Stimulated activated CD8-positive, alpha-beta memory T cell treated with anti-CD3 and anti-CD28 coated beads, Interleukin-12 subunit alpha, Interleukin-12 subunit beta, amount 100 ng/mL, for 4 hours (primary cell): ENCODE measurements around the gene XXYLT1.

Source experiments
- DNase-seq: peaks from one replicate; pipeline ENCODE4 v3.0.0-alpha.2; 2020; ENCODE audit warnings: low read depth

Gene XXYLT1

GRCh38 chr3:195129644-195130492 lies 141.1 kb downstream of the XXYLT1 start:
- DNase-seq = no peak

DNA sequence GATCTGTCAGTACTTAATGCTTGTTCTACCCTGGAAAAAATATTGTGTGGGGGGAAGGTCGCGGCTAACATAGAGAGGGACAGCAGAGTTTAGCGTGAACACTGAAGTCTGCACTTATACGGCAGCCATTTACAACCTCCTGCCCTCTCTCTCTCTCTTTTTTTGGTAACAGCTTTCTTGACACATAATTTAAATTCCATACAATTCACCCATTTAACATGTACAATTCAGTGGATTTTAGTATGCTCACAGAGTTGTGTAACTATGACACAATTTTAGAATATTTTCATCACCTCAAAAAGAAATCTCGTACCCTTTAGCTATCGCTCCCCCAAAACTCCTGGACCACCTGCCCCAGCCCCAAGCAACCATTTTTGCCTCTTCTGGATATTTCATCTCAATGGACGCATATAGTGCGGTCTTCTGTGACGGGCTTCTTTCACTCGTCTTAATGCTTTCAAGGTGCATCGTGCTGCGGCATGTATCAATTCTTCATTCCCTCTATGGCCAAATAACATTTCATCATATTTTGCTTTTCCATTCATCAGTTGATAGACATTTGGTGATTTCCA lies 141.8 kb downstream of the XXYLT1 start:
- no peak for DNase-seq

DNA sequence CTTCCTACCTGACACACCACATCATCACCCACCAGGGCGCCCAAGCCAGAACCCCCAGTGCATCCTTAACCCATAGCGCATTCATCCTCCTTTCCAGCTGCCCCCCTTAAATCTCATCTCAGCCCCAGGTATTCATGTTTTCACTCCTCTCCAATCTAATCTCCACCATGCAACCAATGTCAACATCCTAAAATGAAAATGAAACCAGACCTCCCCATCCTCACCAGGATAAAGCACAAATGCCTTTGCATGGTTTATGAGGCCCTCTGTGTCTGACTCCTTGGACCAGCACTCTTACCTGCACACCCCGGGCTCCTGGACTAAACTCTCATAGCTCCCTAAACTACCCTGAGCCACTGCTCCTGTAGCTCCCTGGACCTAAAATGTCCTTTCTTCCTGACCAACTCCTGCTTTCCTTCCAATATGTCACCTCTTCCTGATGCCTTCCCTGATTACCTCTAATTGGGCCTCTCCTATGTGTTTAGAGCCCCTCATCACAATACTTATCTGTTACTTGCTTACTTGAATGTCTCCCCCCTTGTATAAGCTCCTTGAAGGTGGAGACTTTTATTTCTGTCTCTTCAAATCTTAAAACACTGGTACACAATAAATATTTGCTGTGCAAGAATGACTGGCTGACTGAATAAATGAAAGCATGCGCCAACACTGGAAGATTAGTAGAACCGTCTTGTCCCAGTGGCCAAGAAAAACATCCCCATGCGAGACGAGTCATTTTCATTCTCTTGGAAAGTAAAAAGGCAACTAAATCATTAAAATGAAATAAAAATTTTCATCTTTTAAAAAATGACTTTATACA lies 142.5 kb downstream of the XXYLT1 start:
- DNase-seq = no peak

DNA sequence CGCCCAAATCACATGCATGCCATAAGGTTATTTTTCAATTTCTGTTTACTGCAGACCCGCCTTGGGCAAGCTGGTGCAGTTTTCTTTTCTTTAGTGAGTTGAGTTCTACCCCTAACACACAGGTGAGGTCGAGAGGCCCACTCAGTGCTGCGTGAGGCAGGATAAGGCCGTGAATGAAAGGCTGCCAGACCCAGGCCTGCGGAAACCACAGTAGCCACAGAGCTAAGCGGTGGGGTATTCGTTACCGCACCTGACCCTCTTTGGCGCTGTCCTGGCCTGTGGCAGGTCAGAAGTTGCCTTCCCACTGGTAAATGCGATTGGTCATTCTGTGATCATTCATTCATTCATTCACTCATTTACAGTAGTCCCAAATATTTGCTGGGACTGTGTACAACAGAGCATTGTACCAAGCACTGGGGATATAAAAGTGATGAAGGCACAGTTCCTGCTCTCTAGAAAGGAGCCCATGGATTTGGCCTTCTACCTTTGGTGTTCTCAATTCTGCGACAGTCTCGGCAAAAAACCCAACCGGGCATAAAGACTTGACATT lies 144.8 kb downstream of the XXYLT1 start:
- no peak for DNase-seq

GRCh38 chr3:195125646-195126045 lies 145.3 kb downstream of the XXYLT1 start:
- DNase-seq = no peak

DNA sequence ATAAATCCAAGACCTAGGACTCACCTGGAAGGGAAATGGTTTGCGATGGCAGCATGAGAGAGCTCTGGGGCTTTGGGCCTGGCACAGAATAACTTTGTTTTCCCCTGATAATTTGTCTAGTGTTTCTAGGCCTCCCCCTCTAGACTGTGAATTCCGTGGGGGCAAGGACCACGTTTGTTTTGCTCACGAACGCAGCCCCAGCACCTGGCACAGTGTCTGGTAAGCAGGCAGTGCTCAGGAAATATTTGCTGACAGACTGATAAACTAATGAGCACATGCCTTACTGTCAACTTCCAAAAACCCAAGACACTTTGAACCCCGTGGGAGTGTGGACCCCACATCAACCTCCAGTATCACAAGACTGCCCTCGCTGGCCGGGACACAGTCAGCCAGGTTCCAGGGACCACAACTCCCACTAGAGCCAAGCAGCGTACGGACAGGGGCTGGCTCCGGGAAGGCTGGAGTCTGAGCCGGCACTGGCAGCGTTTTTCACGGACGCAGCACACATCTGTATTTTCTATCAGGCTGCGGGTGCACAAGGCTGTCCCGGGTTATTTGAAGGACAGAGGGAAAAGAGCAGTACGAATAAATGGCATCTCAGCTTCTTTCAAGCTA lies 146.5 kb downstream of the XXYLT1 start:
- DNase-seq = no peak

DNA sequence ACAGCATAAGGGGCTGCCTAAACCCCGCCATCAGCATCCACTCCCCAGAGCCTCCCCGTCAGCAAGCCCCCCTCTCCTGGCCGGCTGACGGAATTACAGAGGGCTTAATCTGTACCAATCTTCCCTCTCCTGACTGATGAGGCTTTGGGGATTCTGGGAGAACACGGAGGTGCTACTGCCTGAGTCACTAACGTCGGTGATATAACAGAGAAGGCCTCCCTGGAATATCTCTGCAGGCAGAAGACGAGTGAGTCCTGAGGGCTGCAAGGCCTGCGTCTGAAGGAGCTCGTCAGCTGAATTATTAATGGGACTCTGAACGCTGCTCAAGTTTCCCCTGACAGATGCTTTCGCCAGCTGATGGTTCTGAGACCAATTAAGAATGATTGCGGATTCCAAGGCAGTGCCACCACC lies 147.7 kb downstream of the XXYLT1 start:
- no peak for DNase-seq

DNA sequence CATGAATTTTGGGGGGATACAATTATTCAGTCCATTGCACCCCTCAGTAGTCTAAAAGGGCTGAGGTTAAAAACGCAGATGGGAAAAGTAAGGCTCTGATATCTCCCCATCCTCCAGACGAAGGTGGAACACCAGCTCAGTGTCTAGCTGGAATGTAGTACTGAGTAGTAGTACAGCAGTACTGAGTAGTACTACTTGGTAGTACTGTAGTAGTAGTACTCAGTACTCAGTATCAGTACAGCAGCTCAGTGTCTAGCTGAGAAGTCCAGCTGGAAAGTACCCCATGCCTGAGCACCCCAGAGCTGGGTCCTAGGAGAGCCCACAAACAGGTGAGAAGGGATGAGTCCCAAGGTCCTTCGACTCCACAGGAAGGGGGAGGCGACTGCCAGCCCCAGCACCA lies 148.7 kb downstream of the XXYLT1 start:
- DNase-seq = no peak

DNA sequence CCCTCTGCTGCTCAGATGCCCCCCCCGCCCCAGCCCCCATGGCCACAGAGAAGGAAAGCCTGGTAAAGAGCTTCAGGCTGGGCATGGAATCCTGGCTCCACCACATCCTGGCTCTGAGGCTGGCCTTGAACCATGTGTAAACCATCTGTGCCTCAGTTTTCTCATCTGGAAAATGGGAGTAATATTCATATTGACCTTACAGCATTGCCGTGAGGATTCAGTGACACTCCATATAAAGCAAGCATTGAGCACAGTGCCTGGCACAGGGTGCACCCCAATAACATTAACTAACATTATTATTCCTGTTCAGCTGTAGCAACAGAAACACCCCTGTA lies 150.7 kb downstream of the XXYLT1 start:
- DNase-seq = no peak

DNA sequence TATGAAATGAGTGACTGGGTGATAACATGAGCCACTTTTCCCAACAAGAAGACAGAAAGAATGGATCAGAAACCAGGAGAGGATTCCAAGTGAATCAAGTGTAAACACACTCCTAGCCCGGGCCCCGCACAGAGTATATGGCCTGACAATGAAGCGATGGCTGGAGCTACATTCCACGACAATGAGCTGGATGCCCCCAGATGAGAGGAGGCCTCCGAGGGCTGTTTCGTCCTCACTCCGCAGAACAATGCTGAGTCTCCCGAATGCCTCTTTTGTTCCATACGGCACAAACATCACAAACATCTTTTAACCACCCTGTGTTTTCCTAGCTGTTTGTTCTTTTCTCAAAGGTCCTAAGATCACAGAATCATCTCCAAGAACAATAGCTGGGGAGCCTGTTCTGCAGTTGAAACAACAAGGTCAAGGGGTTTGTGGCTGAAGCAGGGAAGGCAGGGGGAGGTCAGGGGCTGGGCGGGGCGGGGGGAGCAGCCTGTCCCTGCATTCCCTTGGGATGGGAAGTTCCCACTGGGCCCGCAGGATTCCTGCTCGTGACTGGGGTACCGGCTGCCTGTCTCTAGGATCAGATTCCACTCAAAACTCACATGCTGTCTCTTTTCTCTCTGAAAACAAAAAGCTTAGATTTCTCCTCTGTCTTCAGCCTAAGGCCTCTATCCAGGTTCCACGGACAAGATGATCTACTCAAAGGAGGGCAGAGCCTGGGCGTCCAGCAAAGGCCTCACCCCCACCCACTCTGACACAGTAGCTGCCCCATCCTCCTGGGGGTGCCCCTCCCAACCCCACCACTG lies 151.3 kb downstream of the XXYLT1 start:
- DNase-seq = no peak

- no peak for DNase-seq
These were observed 152.3 kb downstream of the XXYLT1 start for GRCh38 chr3:195118671-195119070.

DNA sequence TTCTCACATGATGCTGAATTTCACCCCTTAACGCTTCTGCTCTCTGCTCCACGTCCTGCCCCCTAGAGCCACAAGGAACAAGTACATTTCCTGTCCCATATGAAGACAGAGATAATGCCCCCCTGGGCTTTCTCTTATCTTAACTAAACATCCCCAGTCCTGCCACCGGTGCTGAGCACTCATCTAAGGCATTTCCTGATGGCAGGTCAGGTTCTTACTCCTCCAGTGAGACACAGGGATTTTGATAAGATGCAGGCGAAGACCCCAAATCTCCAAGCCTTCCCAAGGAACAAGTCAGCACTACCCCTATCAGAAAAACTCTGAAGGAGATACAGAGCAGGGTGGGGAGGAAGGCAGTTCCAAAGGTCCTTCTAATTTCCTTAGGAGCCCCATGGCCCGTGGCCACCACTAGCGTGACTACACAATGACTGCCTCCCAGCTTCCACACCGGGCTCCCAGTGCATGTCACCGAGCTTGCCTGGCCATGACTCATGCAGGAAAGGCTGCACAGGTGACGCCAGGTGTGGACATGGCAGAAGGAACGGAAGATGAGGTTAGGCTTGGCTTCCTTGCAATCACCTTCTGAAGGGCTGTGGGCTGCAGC lies 152.9 kb downstream of the XXYLT1 start:
- DNase-seq = no peak

DNA sequence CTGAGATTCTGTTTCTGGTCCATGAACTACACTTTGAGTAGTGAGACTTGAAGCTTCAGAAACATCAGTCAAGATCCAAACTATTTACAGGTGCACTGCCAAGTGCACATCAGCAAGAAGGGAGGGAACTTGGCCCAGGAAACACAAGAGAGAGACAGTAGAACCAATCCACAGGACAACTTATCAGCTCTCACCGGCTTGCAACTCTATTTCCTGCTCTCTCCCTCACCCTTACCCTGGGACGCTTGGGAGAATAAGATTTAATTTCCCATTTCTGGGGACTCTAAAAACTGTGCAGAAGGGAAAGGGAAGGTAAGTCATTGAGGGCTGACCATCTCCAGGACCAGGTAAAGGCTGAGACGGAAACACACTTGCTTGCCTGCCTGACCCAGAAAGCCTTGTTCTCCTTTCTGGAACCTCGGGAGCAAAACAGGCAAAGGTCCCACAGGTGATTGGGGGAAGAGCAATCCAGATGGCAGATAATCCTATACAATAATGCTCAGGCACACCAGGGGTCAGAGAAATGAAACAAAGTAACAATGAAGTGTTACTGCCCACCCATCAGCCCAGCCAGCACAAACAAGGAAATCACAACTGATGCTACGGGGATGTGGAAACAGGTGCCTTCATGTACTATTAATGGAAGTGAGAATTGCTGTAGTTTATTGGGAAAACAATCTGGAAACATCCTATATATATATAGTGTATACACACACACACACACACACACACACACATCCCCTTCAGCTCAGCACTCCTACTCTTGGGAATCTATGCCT lies 154.4 kb downstream of the XXYLT1 start:
- DNase-seq = no peak

DNA sequence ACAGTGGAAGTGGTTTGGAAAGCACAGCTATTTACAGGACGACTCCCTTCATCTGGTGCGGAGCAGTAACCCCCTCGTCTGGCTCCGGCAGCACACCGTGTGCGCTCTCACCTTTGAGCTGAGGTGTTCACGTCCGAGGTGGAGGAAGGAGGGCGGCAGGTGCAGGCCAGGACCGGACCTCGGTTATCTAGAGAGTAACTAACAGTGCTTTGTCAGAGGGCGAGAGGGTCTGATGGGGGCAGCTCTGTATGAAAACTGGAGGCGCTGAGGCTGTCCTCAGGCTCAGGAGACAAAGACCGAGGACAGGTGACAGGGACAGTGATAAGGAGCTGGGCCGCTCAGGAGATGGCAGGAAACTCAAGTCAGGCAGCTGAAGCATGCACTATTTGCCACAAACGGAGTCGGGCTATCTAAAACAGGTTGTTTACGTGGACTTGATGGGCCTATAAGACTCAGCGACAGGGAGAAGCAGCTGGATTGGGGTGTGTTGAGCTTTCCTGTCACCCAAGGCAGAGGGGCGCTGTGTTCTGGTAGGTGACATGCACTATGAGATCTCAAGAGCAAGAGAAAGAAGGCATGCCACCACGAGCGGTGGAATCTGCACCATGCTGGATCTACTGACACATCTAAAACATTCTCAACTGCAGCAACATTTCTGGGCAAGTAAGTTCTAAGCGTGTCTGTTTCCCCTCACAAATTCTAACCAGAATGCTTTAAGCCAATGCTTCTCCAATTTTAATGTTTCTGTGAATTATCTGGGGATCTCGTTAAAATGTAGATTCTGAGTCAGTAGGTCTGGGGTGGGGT lies 155.2 kb downstream of the XXYLT1 start:
- DNase-seq = no peak

- no peak for DNase-seq
These were observed 156.0 kb downstream of the XXYLT1 start for GRCh38 chr3:195114786-195115599.

GRCh38 chr3:195113536-195114425 lies 157.2 kb downstream of the XXYLT1 start:
- no peak for DNase-seq

DNA sequence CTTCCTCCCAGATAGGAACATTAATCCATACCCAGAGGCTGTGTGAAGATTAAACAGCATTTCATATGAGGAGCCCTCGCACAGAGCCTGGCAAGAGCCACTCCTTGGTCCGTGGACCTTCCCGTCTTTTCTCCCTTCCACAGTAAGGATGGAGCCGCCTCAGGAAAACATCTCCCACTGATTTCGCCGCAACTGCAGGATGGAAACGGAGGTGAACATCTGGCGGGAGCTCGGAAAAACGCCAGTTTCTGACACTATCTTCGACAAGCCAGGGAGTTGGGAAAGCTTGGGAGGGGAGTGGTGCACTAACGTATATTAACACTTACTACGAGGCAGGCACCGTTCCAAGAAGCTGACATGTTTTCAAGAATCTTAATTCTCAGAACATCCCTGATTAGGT lies 157.9 kb downstream of the XXYLT1 start:
- DNase-seq = no peak
